Thyroid gland (tissue), 4 donors: ENCODE data around the gene GRIA4.
"Not testable (repeated sequence)": the region's sequence is repeated elsewhere in the genome, so short reads cannot be mapped to it uniquely, and the experiment has no call there.

ENCODE experiments used
- CTCF ChIP-seq, 6 experiments: fragments of 200-600 bp in 3 of 6; fragments of 450-650 bp in 3 of 6; sonication (generic) in 3 of 6; IDR thresholded peaks; one replicate each; pipeline ENCODE4 v1.5.1; 2016 to 2019; ENCODE audit warnings: antibody characterized with exemption in 6 of 6, mild to moderate bottlenecking in 2 of 6, inconsistent platforms in 1 of 6, moderate library complexity in 1 of 6
- POLR2A ChIP-seq, 2 donors: fragments of 450-650 bp; IDR thresholded peaks; one replicate each; pipeline ENCODE4 v1.6.1; 2017; ENCODE audit warnings: antibody characterized with exemption in 2 of 2, mild to moderate bottlenecking in 2 of 2, moderate library complexity in 1 of 2

- TF ChIP-seq CTCF, POLR2A (IDR thresholded peaks at IDR 0.05): not testable (repeated sequence)
These were observed 176.0 kb downstream of the GRIA4 start for GRCh38 chr11:105785850-105786249.
